GM12892 (cell line): ENCODE data around the gene PIGM.
A peak's percentile ranks its signal among the peaks of the same experiment; 100 is the strongest.

Source experiments
- DNase-seq: peaks from one replicate; pipeline ENCODE4 v3.0.0; 2011; ENCODE audit not compliant: insufficient read length
- FAIRE-seq: peaks from 2 replicates; lab custom pipeline; 2011; peaks lifted over from hg19 to GRCh38; lab: Jason Lieb, UNC
- POLR2A ChIP-seq: IDR thresholded peaks from 2 replicates; pipeline ENCODE4 v1.6.1; 2011; ENCODE audit warnings: low read depth, low read length, control low read depth
- POLR2AphosphoS5 ChIP-seq: IDR thresholded peaks from 2 replicates; pipeline ENCODE4 v1.6.1; 2011; ENCODE audit warnings: low read depth, low read length, control low read depth
- TAF1 ChIP-seq: IDR thresholded peaks from 2 replicates; pipeline ENCODE4 v1.6.1; 2011; ENCODE audit warnings: low read depth, mild to moderate bottlenecking, control low read depth, low read length, borderline replicate concordance

The PIGM gene

DNA sequence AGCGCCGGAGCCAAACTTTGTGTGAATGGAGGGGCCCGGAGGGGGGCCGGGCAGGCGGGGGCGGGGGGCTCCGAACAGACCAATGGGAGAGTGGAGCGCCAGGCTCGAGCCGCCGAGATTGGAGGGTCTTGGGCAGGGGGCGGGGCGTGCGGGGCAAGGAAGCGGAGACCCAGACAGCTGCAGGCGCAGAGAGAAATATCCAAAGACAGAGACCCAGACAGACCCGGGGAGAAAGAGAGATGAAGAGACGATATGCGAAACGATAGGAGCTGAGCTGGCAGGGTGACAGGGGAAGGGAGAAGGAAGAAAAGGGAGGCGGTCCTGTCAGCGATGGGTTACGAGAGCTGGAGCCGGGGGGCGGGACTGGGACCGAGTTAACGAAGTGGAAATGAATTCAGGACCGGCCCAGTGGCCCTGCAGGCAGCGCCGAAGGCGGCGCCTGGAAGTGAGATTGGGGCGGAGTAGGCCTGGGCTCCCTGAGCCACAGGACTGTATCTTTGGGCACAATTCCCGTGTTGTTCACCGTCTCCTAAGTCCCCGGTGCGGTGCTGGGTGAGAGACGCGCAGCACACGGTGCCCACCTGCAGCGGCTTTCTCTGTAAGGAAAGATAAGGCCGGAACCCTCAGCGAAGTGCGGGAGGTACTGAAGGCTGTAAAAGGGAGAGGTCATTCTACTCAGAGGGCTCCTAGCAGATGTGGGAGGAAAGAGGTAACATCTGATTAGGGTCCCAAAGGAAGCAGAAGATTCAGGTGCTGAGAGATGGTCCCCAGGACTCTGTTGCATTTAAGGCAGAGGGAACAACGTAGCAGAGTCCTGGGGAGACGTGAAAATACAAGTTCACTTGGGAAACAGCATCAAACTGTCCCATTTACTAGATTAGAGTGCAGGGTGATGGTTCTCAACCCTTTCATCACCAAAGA, 38.7 kb upstream of the PIGM start:
- TF ChIP-seq POLR2A (no peak), POLR2AphosphoS5 (no peak), TAF1 (no peak)
- peak; percentile 54 for DNase-seq
- FAIRE-seq, result no peak

DNA sequence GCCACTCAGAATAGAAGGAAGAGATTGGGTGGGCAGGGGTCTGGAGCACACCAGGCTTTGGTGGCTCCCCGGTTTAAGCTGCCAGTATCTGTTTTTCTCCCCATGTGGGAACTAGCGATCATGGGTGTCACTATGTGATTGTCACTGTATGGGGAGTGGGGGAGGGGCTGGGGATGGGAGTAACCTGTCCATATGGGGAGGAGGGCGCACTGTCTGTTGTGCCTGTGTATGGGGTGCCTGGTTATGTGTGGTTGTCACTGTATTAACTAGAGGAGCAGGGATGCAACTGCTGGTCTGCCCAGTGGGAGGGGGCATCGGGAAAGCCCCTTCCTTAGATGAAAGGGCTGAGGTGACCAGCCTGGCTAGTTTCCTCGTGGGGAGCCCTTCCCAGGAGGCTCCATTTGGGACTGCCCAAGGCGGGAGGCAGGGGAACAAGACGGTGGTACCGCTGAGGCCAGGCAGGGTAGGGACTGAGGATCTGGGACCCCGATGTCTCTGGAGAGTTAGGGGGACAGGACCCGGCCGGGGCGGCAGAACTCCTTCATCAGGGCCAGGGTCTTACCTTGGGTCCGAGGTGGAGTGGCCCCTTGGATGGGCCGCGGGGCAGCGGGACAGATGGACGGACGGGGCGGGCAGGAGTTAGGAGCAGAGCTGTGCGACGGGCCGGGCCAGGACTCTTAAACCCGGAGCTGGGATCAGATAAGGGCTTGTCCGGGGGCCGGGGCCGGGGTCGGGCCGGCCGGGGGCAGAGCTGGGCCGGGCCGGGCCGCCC, 37.9 kb upstream of the PIGM start, which contains the start of gene KCNJ10:
Gene KCNJ10, minus strand, starts transcription at position 701 of the 772 bp plus-strand sequence. CDS start 27,628 bp downstream, outside the sequence.
- DNase-seq, result no peak
- FAIRE-seq, result no peak
- TF ChIP-seq TAF1 (no peak), POLR2A (no peak), POLR2AphosphoS5 (no peak)

DNA sequence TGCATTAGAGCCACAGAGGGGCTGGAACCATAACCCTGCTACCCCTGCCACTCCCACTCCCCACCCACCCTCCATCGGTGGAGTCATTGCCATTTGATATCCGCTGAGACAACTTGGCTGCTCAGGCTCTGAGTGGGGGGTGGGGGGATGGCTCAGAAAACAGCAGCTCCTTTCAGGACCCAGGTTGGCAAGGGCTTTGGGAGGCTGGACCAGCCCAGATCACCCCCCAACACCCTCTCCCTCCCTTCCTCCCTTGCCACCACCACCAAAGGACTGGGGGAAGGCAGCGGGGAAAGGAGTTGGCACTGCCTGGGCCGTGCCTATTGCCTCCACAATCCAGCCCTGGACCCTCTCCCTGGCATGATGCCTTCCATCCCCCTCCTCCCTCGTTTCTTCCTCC, 36.4 kb upstream of the PIGM start:
- TF ChIP-seq POLR2A (no peak), POLR2AphosphoS5 (no peak), TAF1 (no peak)
- FAIRE-seq (no peak), DNase-seq (no peak)

DNA sequence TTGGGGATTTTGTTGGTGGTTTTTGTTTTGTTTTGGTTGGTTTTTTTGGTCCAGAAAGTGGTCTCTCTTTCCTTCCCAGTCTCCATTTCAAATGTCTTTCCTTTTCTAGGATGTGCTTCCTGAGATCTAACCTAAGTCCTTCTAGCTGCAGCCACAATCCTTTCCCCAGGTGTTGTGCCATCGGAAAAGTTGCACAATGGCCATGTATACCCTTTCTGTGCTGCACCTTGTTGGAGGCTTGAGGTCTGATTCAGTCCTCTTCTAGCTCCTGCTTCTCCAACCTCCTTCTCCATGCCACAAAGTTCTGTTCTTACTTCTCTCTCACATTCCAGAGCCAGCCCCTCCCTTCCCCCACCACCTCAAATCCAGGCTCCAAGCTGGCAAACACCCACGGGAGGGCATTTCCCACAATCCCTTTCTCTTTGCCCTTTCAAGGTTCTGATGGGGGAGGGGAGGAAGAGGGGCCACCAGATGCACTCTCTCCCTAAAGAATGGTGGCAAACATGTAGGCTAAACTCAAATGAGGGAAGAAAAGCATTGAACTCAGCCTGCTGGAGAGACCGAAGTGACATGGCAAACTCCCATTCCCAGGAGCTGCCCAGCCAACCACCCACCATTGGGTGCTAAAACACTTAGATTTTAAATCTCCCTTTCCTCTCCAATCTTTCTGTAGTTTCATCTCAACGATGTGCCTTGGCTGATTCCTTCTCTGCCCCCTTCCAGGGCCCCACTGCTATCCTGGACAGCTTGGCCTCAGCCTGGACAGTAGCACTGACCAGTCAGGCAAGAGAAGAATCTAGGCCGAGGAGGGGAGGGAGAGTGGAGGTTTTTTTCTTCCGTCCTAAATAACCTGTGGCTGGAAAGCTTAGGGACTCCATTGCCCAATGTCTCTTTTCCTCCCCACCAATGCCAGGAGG, 35.3 kb upstream of the PIGM start:
- no peak for TF ChIP-seq POLR2A
- TF ChIP-seq POLR2AphosphoS5, result no peak
- no peak for TF ChIP-seq TAF1
- no peak for DNase-seq
- no peak for FAIRE-seq

DNA sequence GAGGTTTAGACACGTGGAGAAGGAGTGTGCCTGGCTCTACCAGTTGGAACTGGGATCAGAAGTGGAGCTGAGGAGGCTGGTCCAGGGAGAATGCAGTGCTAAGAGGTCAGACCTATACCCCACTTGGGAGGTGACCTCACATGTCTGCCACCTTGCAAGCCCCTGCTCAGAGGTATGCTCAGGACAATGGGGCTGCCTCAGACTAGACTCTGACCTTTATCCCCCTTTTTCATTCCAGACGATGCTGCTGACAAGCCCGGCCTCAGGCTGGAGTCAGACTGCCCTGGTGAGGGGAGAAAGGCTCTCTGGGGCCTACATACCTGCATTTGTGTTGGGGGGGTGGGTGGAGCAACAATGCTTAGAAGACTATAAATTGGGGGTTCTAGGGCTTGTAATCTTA, 33.0 kb upstream of the PIGM start:
- TF ChIP-seq POLR2A (no peak), TAF1 (no peak), POLR2AphosphoS5 (no peak)
- no peak for DNase-seq
- no peak for FAIRE-seq

DNA sequence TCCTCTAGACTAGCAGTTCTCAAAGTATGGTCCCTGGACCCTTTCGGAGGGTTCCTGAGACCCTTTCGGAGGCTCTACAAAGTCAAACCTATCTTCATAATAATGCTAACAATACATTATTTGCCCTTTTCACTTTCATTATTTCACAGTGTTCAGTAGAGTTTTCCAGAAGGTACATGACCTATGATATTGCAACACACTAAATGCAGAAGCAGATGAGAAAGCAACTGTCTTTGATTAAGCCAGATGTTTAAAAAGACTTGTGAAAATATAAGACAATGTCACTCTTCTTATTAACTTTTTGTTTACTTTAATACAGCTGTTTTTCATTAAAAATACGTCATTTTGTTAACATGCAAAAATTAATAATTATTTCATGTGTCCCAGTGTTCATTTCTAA, 32.4 kb upstream of the PIGM start:
- FAIRE-seq (no peak), DNase-seq (no peak)
- TF ChIP-seq POLR2A (no peak), POLR2AphosphoS5 (no peak), TAF1 (no peak)

DNA sequence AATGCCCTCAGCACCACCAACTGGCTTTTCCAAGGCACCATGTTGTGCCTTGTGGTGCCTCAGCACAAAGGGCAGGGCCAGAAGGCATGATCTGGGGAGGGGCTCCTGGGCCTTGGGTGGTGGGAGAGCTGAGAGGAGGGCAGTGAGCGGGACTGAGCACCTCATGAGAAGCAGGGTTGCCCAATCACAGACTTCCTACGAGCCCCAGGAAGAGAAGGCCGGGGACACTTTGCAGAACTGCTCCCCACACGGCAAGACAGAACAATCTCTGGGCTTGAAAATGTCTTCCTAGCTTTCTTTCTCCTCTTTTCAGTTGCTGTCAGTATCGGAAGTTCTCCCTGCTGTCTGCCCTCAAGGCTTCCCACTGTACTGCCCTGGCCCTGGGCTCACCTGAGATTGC, 31.4 kb upstream of the PIGM start:
- FAIRE-seq, result no peak
- DNase-seq, result no peak
- TF ChIP-seq TAF1 (no peak), POLR2AphosphoS5 (no peak), POLR2A (no peak)

DNA sequence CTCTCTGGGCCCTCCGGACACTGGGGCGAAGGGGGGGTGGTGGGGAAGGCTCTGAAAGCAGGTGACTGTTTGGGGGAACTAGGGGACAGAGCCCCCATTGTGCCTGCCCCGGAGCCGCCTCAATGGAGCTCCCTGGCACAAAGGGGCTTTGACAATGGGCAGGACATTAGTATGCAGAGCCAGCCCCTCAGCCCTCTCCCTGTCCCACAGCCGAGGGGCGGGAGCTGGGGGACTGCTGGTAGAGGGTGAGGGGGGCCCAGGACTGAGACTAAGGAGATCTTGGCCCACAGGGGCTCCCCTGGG, 30.4 kb upstream of the PIGM start:
- TF ChIP-seq POLR2AphosphoS5 (no peak), TAF1 (no peak), POLR2A (no peak)
- FAIRE-seq, result no peak
- DNase-seq, result no peak

DNA sequence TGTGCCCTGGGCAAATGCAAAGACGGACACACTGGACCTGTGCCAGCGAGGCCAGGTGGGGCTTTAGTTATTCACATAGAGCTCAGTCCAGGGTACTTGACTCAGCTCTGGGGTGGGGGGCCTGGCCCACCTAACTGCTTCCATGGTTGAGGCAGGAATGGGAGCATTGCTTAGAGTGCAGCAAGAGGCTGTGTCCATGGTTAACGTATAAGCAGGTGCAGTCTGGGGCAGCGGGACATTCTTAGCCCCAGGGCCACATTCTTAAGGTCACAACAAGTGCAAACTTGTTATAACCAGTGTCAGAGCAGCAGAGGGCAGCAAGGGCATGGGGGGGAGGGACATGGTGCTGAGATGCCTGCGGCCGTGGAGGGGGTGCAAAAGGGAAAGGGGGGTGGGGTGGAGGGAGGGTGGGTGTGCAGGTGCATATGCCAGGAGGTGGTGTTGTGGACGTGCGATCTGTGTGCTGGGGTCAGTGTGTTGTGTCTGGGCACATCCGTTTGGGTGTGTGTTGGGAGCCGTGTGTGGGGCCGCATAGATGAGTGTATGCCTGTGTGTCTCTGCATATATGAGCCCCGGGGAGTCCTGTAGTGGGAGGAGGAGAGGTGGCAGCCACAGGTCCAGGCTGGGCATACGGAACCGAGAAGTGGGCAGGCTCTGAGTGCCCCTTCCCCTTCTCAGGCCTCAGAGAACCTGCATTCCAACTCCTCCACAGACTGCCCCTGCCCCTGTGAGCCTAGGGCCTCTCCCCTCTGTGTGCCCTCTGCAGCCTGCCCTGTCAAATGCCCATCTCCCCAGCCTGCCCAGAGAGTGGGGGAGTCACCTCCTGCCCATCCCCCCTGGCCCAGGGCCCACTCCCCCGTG, 29.8 kb upstream of the PIGM start:
- TF ChIP-seq POLR2A, result no peak
- TF ChIP-seq TAF1, result no peak
- TF ChIP-seq POLR2AphosphoS5, result no peak
- no peak for DNase-seq
- no peak for FAIRE-seq

DNA sequence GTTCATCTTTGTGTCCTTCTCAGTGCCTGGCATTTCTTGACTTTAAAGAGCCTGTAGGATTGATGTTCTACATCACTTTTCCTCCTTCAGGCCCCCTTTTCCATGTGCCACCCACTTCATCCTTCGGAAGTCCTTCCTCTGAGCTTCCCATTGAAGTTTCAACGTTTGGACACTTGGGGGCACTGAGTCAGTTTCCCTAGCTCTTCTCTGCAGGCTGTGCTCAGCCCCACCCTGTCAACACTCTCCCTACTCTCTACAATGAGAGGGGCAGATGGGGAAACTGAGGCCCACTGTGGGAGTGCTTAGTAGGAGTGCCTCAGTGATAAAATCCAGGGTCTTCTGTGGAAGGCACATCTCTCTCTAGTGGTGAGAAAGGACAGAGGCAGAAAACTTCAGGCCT, 26.3 kb upstream of the PIGM start:
- TF ChIP-seq POLR2AphosphoS5 (no peak), TAF1 (no peak)
- no peak for DNase-seq
- FAIRE-seq, result no peak

DNA sequence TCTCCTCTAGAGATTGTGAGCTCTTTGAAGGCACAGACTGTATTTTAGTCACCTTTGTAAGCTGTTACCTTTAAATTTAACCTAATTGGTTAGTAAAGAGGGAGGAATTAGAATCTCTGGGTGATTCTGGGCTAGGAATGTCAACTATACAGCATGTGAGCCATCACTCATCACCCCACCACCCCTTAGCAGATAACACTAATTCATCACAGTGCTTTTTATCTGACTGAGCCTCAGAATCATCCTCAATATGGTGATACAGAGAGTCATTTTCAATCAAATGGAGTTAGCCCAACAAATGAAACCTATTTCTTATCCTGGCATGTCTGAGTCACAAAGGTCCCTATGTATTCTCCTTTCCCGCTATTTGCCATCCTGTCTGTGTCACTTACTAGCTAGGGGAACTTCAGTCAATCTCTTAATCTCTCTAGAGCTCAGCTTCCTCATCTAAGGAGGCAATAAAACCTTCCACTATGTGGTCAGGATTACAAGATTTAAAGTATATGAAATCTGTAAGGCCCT, 24.9 kb upstream of the PIGM start:
- FAIRE-seq, result no peak
- TF ChIP-seq TAF1 (no peak), POLR2AphosphoS5 (no peak), POLR2A (no peak)
- DNase-seq, result no peak
